HepG2 (cell line): ENCODE results near the gene CORO1C. TPM values are rescaled to one million over a fixed set of nuclear protein-coding genes. Genes with fewer than 3 reads are reported as not detected.
A peak's percentile ranks its signal among the peaks of the same experiment; 100 is the strongest.

Experiments
- ATAC-seq: fragments of 200-7000 bp; cut with Tn5 transposase; 3 replicates; pipeline ENCODE4 v1.9.1; 2020; ENCODE audit warnings: mild to moderate bottlenecking, moderate library complexity
- BruUV-seq: library from RNA; stranded (reverse); fragments of 400-500 nt; replicated peaks from 2 replicates; lab custom pipeline; 2021; lab: Mats Ljungman, UMichigan
- CTCF ChIA-PET: fragments of 300-600 bp; formaldehyde crosslinking; extraction: SDS; loops from one replicate; lab custom pipeline; 2021; ENCODE audit warnings: low total read pairs, inconsistent platforms, low intra/inter-chr PET ratio; lab: Yijun Ruan, JAX
- POLR2A ChIA-PET: fragments of 350-600 bp; sonication (Branson Sonifier 250); formaldehyde crosslinking; loops from one replicate; lab custom pipeline; 2020; ENCODE audit warnings: antibody characterized with exemption, inconsistent platforms; lab: Yijun Ruan, JAX
- DNase-seq: peaks from one replicate; pipeline ENCODE4 v3.0.0-alpha.2; 2015; ENCODE audit warnings: low spot score
- FAIRE-seq: peaks from 3 replicates; lab custom pipeline; 2011; peaks lifted over from hg19 to GRCh38; lab: Jason Lieb, UNC
- H2AFZ ChIP-seq: one replicate; pipeline ENCODE4 v1.6.1; 2011; ENCODE audit warnings: low read length, inconsistent platforms
- H3K27ac ChIP-seq: fragments of 300-600 bp; 3 replicates; pipeline ENCODE4 v1.8.0; 2011; ENCODE audit warnings: mixed run types, mild to moderate bottlenecking, mixed read lengths, low read length, inconsistent platforms; ENCODE audit not compliant: insufficient read depth; ENCODE audit errors: extremely low read length
- H3K27me3 ChIP-seq, 2 experiments: fragments of 200-600 bp in 1 of 2; 2 replicates in 1 of 2; 3 replicates in 1 of 2; pipeline versions ENCODE4 v1.6.0 to v1.8.0; 2011; ENCODE audit warnings: low read length in 2 of 2, mild to moderate bottlenecking in 2 of 2, moderate library complexity in 2 of 2, inconsistent platforms in 1 of 2; ENCODE audit not compliant: insufficient read depth in 2 of 2, control insufficient read depth in 1 of 2
- H3K36me3 ChIP-seq, 2 experiments: fragments of 200-600 bp in 1 of 2; replicated peaks in 1 of 2; 2 replicates in 1 of 2; 3 replicates in 1 of 2; pipeline versions ENCODE4 v1.5.1 to v1.8.0; 2011; ENCODE audit warnings: low read length in 2 of 2, inconsistent platforms in 1 of 2; ENCODE audit not compliant: insufficient read depth in 2 of 2, control insufficient read depth in 1 of 2
- H3K4me1 ChIP-seq: 2 replicates; pipeline ENCODE4 v1.5.1; 2012; ENCODE audit warnings: low read length, inconsistent platforms; ENCODE audit not compliant: insufficient read depth
- H3K4me2 ChIP-seq: 2 replicates; pipeline ENCODE4 v1.6.0; 2011; ENCODE audit warnings: low read depth, low read length, inconsistent platforms
- H3K4me3 ChIP-seq, 3 experiments: fragments of 200-600 bp in 1 of 3; sonication (generic), shearing (Covaris generic) in 1 of 3; replicated peaks in 1 of 3; 2 replicates each; pipeline ENCODE4 v1.5.1; 2011 to 2016; ENCODE audit warnings: low read length in 3 of 3, inconsistent platforms in 2 of 3, low read depth in 2 of 3, mild to moderate bottlenecking in 2 of 3, control low read depth in 1 of 3, mixed read lengths in 1 of 3; ENCODE audit not compliant: insufficient read depth in 1 of 3
- H3K79me2 ChIP-seq: one replicate; pipeline ENCODE4 v1.6.1; 2011; ENCODE audit warnings: low read length, inconsistent platforms; ENCODE audit not compliant: insufficient read depth
- H3K9ac ChIP-seq: 2 replicates; pipeline ENCODE4 v1.6.0; 2011; ENCODE audit warnings: mild to moderate bottlenecking, low read depth, low read length, inconsistent platforms; ENCODE audit not compliant: insufficient read depth
- H3K9me3 ChIP-seq: 2 replicates; pipeline ENCODE4 v1.5.1; 2012; ENCODE audit warnings: mild to moderate bottlenecking, low read length
- H4K20me1 ChIP-seq: 2 replicates; pipeline ENCODE4 v1.6.0; 2011; ENCODE audit warnings: inconsistent platforms, mild to moderate bottlenecking, low read length, moderate library complexity; ENCODE audit not compliant: insufficient read depth
- ELF1 ChIP-seq: sonication (generic); formaldehyde crosslinking; IDR thresholded peaks from 2 replicates; pipeline ENCODE4 v1.4.0; 2020; ENCODE audit warnings: missing genetic modification reagents
- GABPA ChIP-seq, 2 experiments: IDR thresholded peaks; 2 replicates each; pipeline ENCODE4 v1.6.1; 2011 to 2016; ENCODE audit warnings: low read depth in 2 of 2, low read length in 1 of 2, missing biosample characterization in 1 of 2, missing genetic modification characterization in 1 of 2
- GABPB1 ChIP-seq: IDR thresholded peaks from 2 replicates; pipeline ENCODE4 v1.6.1; 2016; ENCODE audit warnings: mild to moderate bottlenecking, missing genetic modification reagents, moderate library complexity, missing compliant biosample characterization
- RFX1 ChIP-seq: fragments of 450-650 bp; IDR thresholded peaks from 2 replicates; pipeline ENCODE4 v1.6.1; 2017
- RFX3 ChIP-seq: IDR thresholded peaks from 2 replicates; pipeline ENCODE4 v1.6.1; 2016; ENCODE audit warnings: missing biosample characterization, missing genetic modification reagents
- SMAD1 ChIP-seq: sonication (generic); formaldehyde crosslinking; IDR thresholded peaks from 2 replicates; pipeline ENCODE4 v1.4.0; 2020; ENCODE audit warnings: missing genetic modification reagents, low read depth, mild to moderate bottlenecking, borderline replicate concordance
- SOX13 ChIP-seq, 3 experiments: fragments of 450-650 bp in 1 of 3; sonication (generic) in 1 of 3; formaldehyde crosslinking in 1 of 3; IDR thresholded peaks in 2 of 3; conservative IDR thresholded peaks in 1 of 3; 2 replicates each; pipeline versions ENCODE4 v1.5.0 to v1.6.1; 2016 to 2020; ENCODE audit warnings: antibody characterized with exemption in 1 of 3, mild to moderate bottlenecking in 1 of 3, missing compliant biosample characterization in 1 of 3, missing genetic modification reagents in 1 of 3, moderate library complexity in 1 of 3
- ZNF512 ChIP-seq: sonication (generic); formaldehyde crosslinking; IDR thresholded peaks from 2 replicates; pipeline ENCODE4 v1.4.0; 2020; ENCODE audit warnings: mild to moderate bottlenecking, missing genetic modification reagents
- WGBS: methylation state at CpG from one replicate; pipeline ENCODE4 v1.1.6; 2017; ENCODE audit warnings: low lambda C conversion rate; 5-methylcytosine and 5-hydroxymethylcytosine counted together
- in situ Hi-C: cut with HindIII; loops from 2 replicates; pipeline ENCODE4 v1.10.0; 2017; ENCODE audit warnings: low pct_unique_long_range_greater_than_20kb; ENCODE audit not compliant: extremely low pct_ligation_motif_present
- intact Hi-C: fragments of 100-400 bp; cut with micrococcal nuclease; formaldehyde crosslinking; loops from one replicate; pipeline ENCODE4 v1.10.0; 2022; ENCODE audit not compliant: unreplicated experiment
- polyA plus RNA-seq, 8 experiments: library from polyadenylated mRNA; depleted of rRNA in 3 of 8; stranded (reverse) in 7 of 8; unstranded in 1 of 8; fragments of >200 nt; fragmentation: Illumina TruSeq in 4 of 8; extraction: Trizol in 4 of 8; gene quantifications; 2 replicates each; pipeline versions ENCODE4 v1.2.1 to v1.2.3, GENCODE V29; 2011 to 2016; ENCODE audit warnings: low read depth in 4 of 8, missing spikeins in 1 of 8, mixed read lengths in 1 of 8; ENCODE audit not compliant: insufficient read depth in 1 of 8
- total RNA-seq, 5 experiments: library from RNA; depleted of rRNA; stranded (reverse); fragments of >200 nt; fragmentation: Illumina TruSeq; extraction: Trizol; gene quantifications; 2 replicates each; pipeline ENCODE4 v1.2.3, GENCODE V29; 2016; ENCODE audit warnings: low read depth in 1 of 5

The CORO1C gene
- total and polyA plus RNA-seq, 2 of the 13 experiments (the other 11 are each of a cell fraction or from before 2014, with no cell fraction given): 73.7 to 131 TPM

GRCh38 chr12:108622421-108622820, 108.9 kb downstream of the CORO1C start:
- Histone ChIP-seq H3K4me3 (no peak overlapping the region), H3K36me3 (no peaks in the 10 kb centered on the region), H2AFZ (peak overlapping the region; percentile 46), H3K79me2 (no peaks in the 10 kb centered on the region), H3K9ac (no peak overlapping the region), H3K9me3 (no peaks in the 10 kb centered on the region), H3K4me2 (peak overlapping the region; percentile 38; the same call in 1 of the 2 replicates), H3K27ac (no peak overlapping the region), H4K20me1 (no peaks in the 10 kb centered on the region), H3K4me1 (peaks cover 20% of the 10 kb centered on the region), H3K27me3 (peaks cover 0 to 4% of the 10 kb centered on the region in 2 experiments; a peak in 2 of 5 replicates)
- intact Hi-C loops (no loop called here), in situ Hi-C loops (no loop called here)
- TF ChIP-seq GABPA (IDR thresholded peaks at IDR 0.05; ENCODE audit: low read depth, low read length): peak; percentile 23; the same call in 1 of the 2 replicates
- peak; percentile 69 for TF ChIP-seq GABPA (CRISPR knock-in tag; IDR thresholded peaks at IDR 0.05; ENCODE audit: low read depth)
- no peak for TF ChIP-seq SMAD1 (CRISPR knock-in tag)
- TF ChIP-seq ELF1 (CRISPR knock-in tag): peak; percentile 44; the same call in 1 of the 2 replicates
- no peak for TF ChIP-seq SOX13 (IDR thresholded peaks at IDR 0.05)
- TF ChIP-seq SOX13 (CRISPR knock-in tag; conservative IDR thresholded peaks at IDR 0.05 in 1 of 2, IDR thresholded peaks at IDR 0.05 in 1 of 2): 0 out of 4 replicates have a peak, but pooled peaks of 1 of the 2 experiments have one; percentile 17
- TF ChIP-seq GABPB1 (CRISPR knock-in tag): peak; percentile 45; the same call in 1 of the 2 replicates
- TF ChIP-seq RFX3: peak; percentile 74
- no peak for TF ChIP-seq ZNF512 (CRISPR knock-in tag)
- peak; percentile 46 for TF ChIP-seq RFX1
- WGBS: 9% methylated on average over 4 of the region's 4 CpGs
- no TSS peak for BruUV-seq
- ATAC-seq (peak; percentile 27; the same call in 1 of the 3 replicates), FAIRE-seq (no peak), DNase-seq (peak; percentile 49)
- CTCF ChIA-PET: no interaction called here
- POLR2A ChIA-PET: interaction anchor here (1.1 kb wide), 1 partner anchor 60 kb away, joined by 3 read pairs; the partner anchor contains the start of gene ISCU
